CD4-positive, CD25-positive, alpha-beta regulatory T cell (primary cell): Measurements from ENCODE around the gene ELF2. TPM values are rescaled to one million over a fixed set of nuclear protein-coding genes. Genes with fewer than 3 reads are reported as not detected.

Experiments
- polyA plus RNA-seq, 4 donors: library from polyadenylated mRNA; unstranded; fragments of 300-500 nt; fragmentation: Illumina TruSeq; gene quantifications; one replicate each; pipeline ENCODE4 v1.2.3, GENCODE V29; 2021
- total RNA-seq: library from RNA; stranded (reverse); gene quantifications from one replicate; pipeline ENCODE4 v1.2.3, GENCODE V29; 2022

ELF2 gene
- total and polyA plus RNA-seq, 5 donors from 2014 or later: 27.7 to 75.0 (median 32.9) TPM

Other genes with a start within 250 kb of the ELF2 start
- 14.6 TPM for gene NOCT, start 161.4 kb downstream of the ELF2 start, total RNA-seq
- under 1 TPM in 3 of 4 donors, not detected in 1; 0.14 to 0.44 (median 0.24) TPM for gene NOCT, start 161.4 kb downstream of the ELF2 start, polyA plus RNA-seq
- gene MGARP, start 103.0 kb upstream of the ELF2 start, total RNA-seq: 0.49 TPM
- gene MGARP, start 103.0 kb upstream of the ELF2 start, polyA plus RNA-seq: under 1 TPM in 3 of 4 donors, not detected in 1; 0.18 to 0.37 (median 0.37) TPM
- 48.8 TPM for gene NAA15, start 124.3 kb upstream of the ELF2 start, total RNA-seq
- 10 to 100 TPM; 32.5 to 46.8 (median 35.1) TPM for gene NAA15, start 124.3 kb upstream of the ELF2 start, polyA plus RNA-seq
- 23.2 TPM for gene NDUFC1, start 125.3 kb upstream of the ELF2 start, total RNA-seq
- 100 to 1,000 TPM; 174 to 207 (median 191) TPM for gene NDUFC1, start 125.3 kb upstream of the ELF2 start, polyA plus RNA-seq